Renal cortex interstitium (tissue), 11 donors: ENCODE measurements around the gene AFTPH. TPM values are rescaled to one million over a fixed set of nuclear protein-coding genes. Genes with fewer than 3 reads are reported as not detected.
"Not testable (repeated sequence)": the region's sequence is repeated elsewhere in the genome, so short reads cannot be mapped to it uniquely, and the experiment has no call there.

ENCODE experiments used
- DNase-seq, 11 donors: peaks; one replicate each; pipeline ENCODE4 v3.0.0-alpha.2; 2013; ENCODE audit warnings: low read depth in 9 of 11, low spot score in 4 of 11; ENCODE audit errors: extremely low read depth in 1 of 11
- polyA plus RNA-seq, 3 donors: library from polyadenylated mRNA; unstranded; fragments of 120-200 nt; gene quantifications; one replicate each; pipeline ENCODE4 v1.2.1, GENCODE V29; 2013; ENCODE audit not compliant: insufficient read length in 3 of 3

AFTPH gene
- polyA plus RNA-seq, 3 donors, result 62.6 to 83.4 (median 68.0) TPM

- peak in 2 of 11 donors; percentile 8 to 12 for DNase-seq
Observed at GRCh38 chr2:64525317-64525613, 1.1 kb downstream of the AFTPH start.

DNA sequence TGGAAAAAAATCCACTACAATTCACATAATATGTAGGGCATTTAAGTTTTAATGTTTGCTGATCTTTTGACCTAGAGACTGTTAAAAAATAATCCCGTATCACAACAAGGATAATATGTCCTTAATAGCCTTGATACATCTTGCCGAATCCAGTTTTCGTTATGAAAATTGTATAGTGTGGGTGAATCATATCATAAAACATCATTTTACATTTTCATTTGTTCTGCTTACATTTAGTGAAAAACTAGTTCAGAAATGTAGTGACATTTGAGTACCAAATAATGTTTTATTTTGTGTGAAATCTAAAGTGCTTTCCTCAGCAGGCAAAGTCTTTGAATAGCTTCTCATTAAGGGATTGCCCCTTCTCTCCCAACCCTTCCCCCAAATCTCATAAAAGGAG, 1.9 kb downstream of the AFTPH start:
- DNase-seq, result no peak

DNA sequence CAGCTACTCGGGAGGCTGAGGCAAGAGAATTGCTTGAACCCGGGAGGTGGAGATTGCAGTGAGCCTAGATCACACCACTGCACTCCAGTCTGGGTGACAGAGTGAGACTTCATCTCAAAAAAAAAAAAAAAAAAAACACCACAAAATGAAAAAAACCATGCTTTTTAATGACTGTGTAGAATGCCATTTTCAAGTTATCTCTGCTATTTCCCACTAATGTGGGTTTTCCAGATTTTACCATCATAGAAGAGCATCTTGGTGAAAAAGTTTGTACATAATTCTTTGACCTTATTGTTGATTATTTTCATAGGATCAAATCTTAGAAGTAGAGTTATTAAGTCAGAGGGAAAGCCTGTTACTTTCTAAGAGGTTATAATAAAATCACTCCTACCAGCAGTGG, 6.8 kb downstream of the AFTPH start:
- not testable (repeated sequence) for DNase-seq

- DNase-seq, result no peak
Observed at GRCh38 chr2:64532030-64532429, 7.9 kb downstream of the AFTPH start.

DNA sequence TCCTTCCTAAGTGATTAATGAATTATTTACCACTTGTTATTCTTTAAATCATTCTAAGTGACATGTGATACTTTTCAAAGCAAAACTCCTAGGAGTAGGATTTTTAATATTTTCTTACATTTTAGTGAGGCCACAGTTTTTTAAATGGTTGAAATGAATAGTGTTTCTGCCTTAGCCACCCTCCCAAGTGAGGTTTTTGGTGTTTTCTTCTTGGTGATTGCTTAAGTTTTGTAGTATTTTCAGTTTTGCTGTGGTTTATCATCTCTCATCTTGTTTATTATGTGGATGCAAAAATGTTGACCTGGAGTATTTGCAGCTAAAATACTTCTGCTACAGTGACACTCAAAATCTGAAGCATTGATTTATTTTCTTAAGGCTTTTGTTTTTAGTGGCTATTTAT, 9.8 kb downstream of the AFTPH start:
- DNase-seq, result no peak

DNA sequence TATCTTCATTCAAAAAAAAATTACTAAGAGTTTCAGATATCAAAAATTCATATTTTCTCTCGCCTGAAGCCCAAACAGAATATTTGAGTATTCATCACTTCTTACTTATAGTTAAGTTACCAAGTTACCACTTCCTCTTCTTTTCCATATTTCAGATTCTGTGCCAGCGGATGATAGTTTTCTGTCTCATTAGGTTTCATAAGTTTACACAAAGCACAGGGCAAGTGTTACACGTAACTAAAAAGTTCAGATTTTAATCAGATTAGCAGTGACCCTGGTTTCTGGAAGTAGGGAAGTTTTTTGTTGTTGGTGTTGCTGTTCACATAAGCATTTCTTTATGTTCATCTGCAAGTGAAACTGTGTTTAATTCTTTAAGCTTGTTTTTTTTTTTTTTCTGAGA, 10.2 kb downstream of the AFTPH start:
- DNase-seq, result no peak

DNA sequence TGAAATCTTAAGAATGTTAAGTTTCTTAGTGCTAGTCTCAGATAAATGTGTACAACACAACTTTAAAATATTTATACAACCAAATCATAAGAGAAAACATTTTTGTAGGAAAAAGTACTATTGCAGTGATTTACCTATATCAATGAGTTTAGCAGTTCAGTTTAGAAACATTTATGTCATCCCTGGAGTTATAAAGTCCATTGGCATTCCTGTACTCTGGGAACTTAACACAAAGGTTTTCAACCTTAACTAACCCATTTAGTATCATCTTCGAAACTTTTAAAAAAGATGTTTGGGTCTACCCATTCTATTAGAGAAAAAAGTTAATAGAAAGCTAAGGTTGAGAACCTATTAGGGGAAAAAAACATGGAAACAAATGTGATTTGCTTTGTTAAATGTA, 10.9 kb downstream of the AFTPH start:
- DNase-seq, result no peak

DNA sequence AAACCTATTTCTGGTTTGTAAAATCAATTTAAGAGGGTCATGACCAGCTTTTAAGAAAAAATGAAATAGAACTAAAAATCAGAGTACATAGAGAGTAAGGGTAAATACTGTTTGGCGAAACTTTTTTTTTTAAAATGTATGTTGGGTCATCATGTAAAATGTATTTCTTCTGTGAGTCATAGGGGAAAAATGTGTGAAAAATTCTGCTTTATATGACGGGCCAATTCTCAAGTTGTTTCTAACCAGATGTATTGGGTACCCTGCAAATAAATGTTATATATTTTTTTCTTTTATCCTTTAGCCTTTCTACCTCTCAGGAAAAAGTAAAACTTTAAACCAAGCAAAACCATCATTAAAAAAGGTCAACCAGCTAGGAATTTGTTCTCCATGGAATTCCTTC, 13.9 kb downstream of the AFTPH start:
- DNase-seq, result no peak

- DNase-seq, result no peak
Observed at GRCh38 chr2:64538764-64539433, 14.8 kb downstream of the AFTPH start.

DNA sequence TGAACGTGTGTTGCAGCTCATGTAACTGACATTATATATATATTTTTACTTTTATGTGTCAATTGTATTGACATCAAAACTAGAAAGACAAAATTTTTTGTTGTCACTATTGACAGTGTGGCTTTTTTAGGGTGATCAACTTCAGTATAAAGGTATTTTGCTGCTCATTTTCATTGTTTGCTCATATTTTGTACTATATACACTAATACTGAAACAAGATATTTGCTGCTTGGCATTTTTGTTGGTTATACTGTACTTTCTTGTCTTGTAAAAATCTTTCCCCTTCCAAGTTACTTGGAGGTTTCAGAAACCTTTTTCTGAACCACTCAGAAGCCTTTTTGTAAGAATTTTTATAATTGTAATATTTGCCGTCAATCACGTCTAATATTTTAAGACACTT, 16.5 kb downstream of the AFTPH start:
- no peak for DNase-seq

GRCh38 chr2:64541547-64541946, 17.4 kb downstream of the AFTPH start:
- DNase-seq, result no peak

- no peak for DNase-seq
Observed at GRCh38 chr2:64542071-64543007, 18.2 kb downstream of the AFTPH start.

DNA sequence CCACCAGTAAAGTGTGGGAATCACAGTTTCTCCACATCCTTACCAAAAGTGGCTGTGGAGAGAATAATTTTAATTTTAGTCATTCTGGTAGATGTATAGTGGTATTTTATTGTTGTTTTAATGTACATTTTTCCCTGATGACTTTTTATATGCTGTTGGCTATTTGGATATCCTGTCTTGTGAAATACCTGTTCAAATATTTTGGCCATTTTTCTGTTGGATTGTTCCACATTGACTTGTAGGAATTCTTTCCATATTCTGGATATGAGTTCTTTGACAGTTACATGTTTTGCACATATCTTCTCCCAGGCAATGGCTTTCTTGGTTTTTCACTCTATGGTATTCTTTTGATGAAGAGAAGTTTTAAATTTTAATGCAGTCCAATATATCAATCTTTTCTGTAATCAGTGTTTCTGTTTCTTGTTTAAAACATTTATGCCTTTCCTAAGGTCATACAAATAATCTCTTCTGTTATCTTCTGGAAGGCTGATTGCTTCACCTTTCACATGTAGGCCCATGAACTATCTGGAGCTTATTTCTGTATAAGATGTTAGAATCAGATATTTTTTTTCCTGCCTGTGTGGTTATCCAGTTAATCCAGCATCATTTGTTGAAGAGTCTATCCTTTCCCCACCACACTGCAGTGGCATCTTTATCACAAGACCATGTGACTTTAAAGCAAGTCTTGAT, 19.0 kb downstream of the AFTPH start:
- DNase-seq, result no peak

GRCh38 chr2:64548761-64549160, 24.6 kb downstream of the AFTPH start:
- DNase-seq, result no peak

DNA sequence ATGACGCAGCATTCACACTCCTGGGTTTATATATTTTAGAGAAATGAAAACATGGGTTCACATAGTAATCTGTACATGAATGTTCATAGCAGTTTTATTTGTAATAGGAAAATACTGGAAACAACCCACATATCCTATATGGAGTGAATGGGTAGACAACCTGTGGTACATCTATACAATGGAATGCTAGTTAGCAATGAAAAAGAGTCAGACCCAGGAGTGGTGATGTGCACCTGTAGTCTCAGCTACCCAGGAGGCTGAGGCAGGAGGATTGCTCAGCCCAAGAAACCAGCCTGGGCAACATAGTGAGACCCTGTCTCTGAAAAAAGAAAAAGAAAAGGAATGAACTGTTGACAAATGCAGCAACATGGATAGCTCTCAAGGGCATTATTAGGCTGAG, 25.9 kb downstream of the AFTPH start:
- no peak for DNase-seq

DNA sequence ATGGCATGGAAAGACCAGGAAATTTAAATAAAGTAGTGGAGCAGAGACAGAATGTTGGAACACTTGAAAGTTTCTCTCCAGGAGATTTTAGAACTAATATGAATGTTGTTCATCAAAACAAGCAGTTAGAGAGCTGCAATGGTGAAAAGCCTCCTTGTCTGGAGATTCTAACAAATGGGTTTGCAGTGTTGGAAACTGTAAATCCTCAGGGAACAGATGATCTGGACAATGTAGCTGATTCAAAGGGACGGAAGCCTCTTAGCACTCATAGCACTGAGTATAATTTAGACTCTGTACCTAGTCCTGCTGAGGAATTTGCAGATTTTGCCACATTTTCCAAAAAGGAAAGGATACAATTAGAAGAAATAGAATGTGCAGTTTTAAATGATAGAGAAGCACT, 27.7 kb downstream of the AFTPH start:
- DNase-seq, result no peak

DNA sequence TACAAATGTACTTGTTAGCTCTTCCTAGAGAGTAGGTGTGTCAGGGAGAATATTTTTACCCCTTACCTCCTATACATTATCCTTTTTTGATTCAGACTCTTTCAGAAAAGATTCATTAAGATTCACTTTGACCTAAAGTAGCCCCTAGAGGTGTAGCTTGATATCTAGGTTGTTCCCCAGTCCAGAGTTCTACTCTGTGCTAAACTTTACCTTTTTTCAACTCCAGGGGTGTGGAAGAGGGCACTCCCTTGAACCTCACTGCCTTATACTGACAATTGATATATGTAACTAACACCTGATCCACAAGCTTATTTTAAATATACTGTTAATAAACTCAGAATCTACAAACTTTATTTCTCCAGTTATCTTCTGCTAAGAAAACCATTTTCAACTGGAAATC, 30.0 kb downstream of the AFTPH start:
- DNase-seq, result no peak

DNA sequence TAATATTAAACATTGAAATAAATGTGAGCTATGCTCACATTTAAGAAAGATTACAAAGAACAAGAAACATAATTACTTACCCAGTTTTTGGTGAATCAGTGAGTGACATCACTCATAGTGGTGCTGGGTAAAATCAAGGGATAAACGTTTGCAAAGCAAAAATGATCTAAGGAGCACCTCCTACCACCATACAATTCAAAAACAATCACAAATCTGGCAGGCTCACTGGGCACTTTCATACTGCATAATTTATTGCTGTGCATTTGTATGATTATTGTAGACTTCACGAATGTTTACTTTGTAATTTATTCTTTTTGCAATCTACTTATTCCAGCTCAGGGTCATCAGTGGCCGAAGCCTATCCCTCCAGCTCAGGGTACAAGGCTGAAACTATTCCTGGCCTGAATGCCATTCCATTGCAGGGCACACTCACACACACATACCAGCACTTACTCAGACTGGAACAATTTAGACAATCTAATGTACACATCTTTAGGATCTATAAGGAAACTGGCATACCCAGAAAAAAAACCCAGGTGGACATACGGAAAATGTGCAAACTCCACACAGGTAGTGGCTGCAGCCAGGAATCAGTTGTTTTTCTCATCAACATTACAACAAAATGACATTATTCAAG, 34.4 kb downstream of the AFTPH start:
- DNase-seq, result no peak

DNA sequence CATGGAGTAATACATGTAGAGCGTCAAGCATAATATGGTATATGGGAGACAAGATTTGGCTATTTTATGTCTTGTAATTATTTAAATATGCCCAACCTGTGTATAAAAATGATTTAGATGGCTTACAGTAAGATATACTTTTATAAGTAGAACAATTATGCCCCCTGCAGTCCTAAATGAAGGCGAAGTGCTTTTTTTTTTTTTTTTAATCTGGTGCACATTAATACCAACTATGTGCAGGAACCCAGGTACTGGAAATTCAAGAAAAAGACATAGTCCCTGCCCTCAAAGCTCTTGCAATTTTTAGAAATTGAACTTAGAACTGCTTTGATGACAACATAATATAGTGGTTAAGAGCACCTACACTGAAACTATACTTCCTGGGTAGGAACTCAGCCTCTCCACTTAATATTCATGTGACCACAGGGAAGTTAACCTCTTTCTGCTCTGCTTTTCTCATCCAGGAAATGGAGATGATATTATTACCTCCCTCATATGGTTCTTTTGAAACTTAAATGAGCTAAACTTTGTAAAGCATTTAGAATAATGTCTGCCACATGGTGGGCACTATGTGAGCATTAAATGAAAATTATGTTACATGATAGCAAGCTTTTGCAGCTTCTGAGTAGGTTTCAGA, 38.1 kb downstream of the AFTPH start:
- no peak for DNase-seq
